OCI-LY1 (cell line): ENCODE data around the gene PCDHA1.
"Not testable (repeated sequence)": the region's sequence is repeated elsewhere in the genome, so short reads cannot be mapped to it uniquely, and the experiment has no call there.

Experiments used
- H2AFZ ChIP-seq: fragments of 200-600 bp; sonication (generic), shearing (Covaris generic); 2 replicates; pipeline ENCODE4 v1.6.0; 2014; ENCODE audit warnings: antibody characterized with exemption, mild to moderate bottlenecking, low read length
- H3F3A ChIP-seq: fragments of 200-600 bp; sonication (generic), shearing (Covaris generic); 2 replicates; pipeline ENCODE4 v1.6.0; 2014; ENCODE audit warnings: mild to moderate bottlenecking, antibody characterized with exemption, low read length, moderate library complexity; ENCODE audit not compliant: insufficient read depth
- H3K27ac ChIP-seq: fragments of 200-600 bp; sonication (generic); 2 replicates; pipeline ENCODE4 v1.5.1; 2014; ENCODE audit warnings: low read length, mixed run types, mild to moderate bottlenecking, low read depth; ENCODE audit not compliant: poor library complexity, severe bottlenecking
- H3K27me3 ChIP-seq: fragments of 200-600 bp; sonication (generic); 2 replicates; pipeline ENCODE4 v1.6.0; 2014; ENCODE audit warnings: antibody characterized with exemption, mild to moderate bottlenecking, low read length, moderate library complexity; ENCODE audit not compliant: insufficient read depth
- H3K36me3 ChIP-seq: fragments of 200-600 bp; sonication (generic); 2 replicates; pipeline ENCODE4 v1.6.1; 2014; ENCODE audit warnings: mild to moderate bottlenecking, antibody characterized with exemption, low read length, moderate library complexity, mixed read lengths; ENCODE audit not compliant: insufficient read depth
- H3K4me1 ChIP-seq: fragments of 200-600 bp; sonication (generic); 2 replicates; pipeline ENCODE4 v1.5.1; 2014; ENCODE audit warnings: mild to moderate bottlenecking, low read length, moderate library complexity; ENCODE audit not compliant: insufficient read depth, severe bottlenecking
- H3K4me2 ChIP-seq: fragments of 200-600 bp; sonication (generic), shearing (Covaris generic); 2 replicates; pipeline ENCODE4 v1.6.1; 2014; ENCODE audit warnings: low read length
- H3K4me3 ChIP-seq: fragments of 200-600 bp; sonication (generic); 2 replicates; pipeline ENCODE4 v1.5.1; 2014; ENCODE audit warnings: low read length, low read depth, mild to moderate bottlenecking, mixed read lengths; ENCODE audit not compliant: poor library complexity, severe bottlenecking
- H3K79me2 ChIP-seq: fragments of 200-600 bp; shearing (Covaris generic); 2 replicates; pipeline ENCODE4 v1.6.1; 2016; ENCODE audit warnings: mixed run types, low read length, mixed read lengths; ENCODE audit not compliant: insufficient read depth
- H3K9ac ChIP-seq: fragments of 200-600 bp; sonication (generic), shearing (Covaris generic); 2 replicates; pipeline ENCODE4 v1.6.1; 2014; ENCODE audit warnings: mild to moderate bottlenecking, low read length, mixed read lengths
- H3K9me2 ChIP-seq: fragments of 200-600 bp; sonication (generic), shearing (Covaris generic); 2 replicates; pipeline ENCODE4 v1.6.1; 2014; ENCODE audit warnings: low read depth, mild to moderate bottlenecking, low read length, mixed read lengths
- H3K9me3 ChIP-seq: fragments of 200-600 bp; shearing (Covaris generic); 2 replicates; pipeline ENCODE4 v1.6.1; 2014; ENCODE audit warnings: low read length, mixed read lengths
- H4K20me1 ChIP-seq: fragments of 200-600 bp; sonication (generic), shearing (Covaris generic); 2 replicates; pipeline ENCODE4 v1.6.0; 2016; ENCODE audit warnings: mild to moderate bottlenecking, low read length; ENCODE audit not compliant: insufficient read depth
- CTCF ChIP-seq: fragments of 200-600 bp; sonication (generic), shearing (Covaris generic); IDR thresholded peaks from 2 replicates; pipeline ENCODE4 v1.5.1; 2017; ENCODE audit warnings: mild to moderate bottlenecking, antibody characterized with exemption, low read length, moderate library complexity, mixed read lengths
- EZH2 ChIP-seq: fragments of 200-600 bp; sonication (generic), shearing (Covaris generic); IDR thresholded peaks from 2 replicates; pipeline ENCODE4 v1.8.0; 2017; ENCODE audit warnings: borderline replicate concordance, mixed run types, mild to moderate bottlenecking, antibody characterized with exemption, low read length, moderate library complexity, mixed read lengths

Gene PCDHA1

GRCh38 chr5:140821375-140822280 lies 35.7 kb downstream of the PCDHA1 start, which contains the start of gene PCDHA5:
Gene PCDHA5 (plus strand): TSS chr5:140821613.
- Histone ChIP-seq H3K27me3 (no peaks in the 10 kb centered on the region), H3K9me2 (no peaks in the 10 kb centered on the region), H3K9me3 (no peaks in the 10 kb centered on the region), H3K4me2 (no peak within 1 kb of the TSS), H3K9ac (no peak within 1 kb of the TSS), H3K79me2 (no peaks in the 10 kb centered on the region), H3K27ac (no peak within 1 kb of the TSS), H4K20me1 (no peaks in the 10 kb centered on the region), H3F3A (no peaks in the 10 kb centered on the region), H3K36me3 (no peaks in the 10 kb centered on the region), H3K4me1 (no peaks in the 10 kb centered on the region), H2AFZ (no peak within 1 kb of the TSS), H3K4me3 (no peak within 1 kb of the TSS)
- no peak for TF ChIP-seq EZH2
- TF ChIP-seq CTCF = no peak

DNA sequence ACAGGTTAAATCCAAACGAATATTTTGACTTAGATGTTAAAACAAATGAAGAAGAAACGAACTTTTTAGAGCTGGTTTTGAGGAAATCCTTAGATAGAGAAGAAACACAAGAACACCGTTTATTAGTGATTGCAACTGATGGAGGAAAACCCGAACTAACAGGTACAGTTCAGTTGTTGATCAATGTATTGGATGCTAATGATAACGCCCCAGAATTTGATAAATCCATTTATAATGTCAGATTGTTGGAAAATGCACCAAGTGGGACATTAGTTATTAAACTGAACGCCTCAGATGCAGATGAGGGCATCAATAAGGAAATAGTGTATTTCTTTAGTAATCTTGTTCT lies 36.3 kb downstream of the PCDHA1 start:
- no peaks in the 10 kb centered on the region for H3K79me2 ChIP-seq
- no peak overlapping the region for H2AFZ ChIP-seq
- H3K4me1 ChIP-seq = no peaks in the 10 kb centered on the region
- H3K4me3 ChIP-seq = no peak overlapping the region
- no peaks in the 10 kb centered on the region for H3K27me3 ChIP-seq
- TF ChIP-seq CTCF (no peak), EZH2 (no peak)
- no peak overlapping the region for H3K27ac ChIP-seq
- H3K9ac ChIP-seq = no peak overlapping the region
- no peaks in the 10 kb centered on the region for H4K20me1 ChIP-seq
- no peaks in the 10 kb centered on the region for H3K9me3 ChIP-seq
- H3F3A ChIP-seq = no peaks in the 10 kb centered on the region
- no peaks in the 10 kb centered on the region for H3K36me3 ChIP-seq
- H3K4me2 ChIP-seq = no peak overlapping the region
- no peaks in the 10 kb centered on the region for H3K9me2 ChIP-seq

GRCh38 chr5:140822969-140823368 lies 37.0 kb downstream of the PCDHA1 start:
- H3F3A ChIP-seq, H4K20me1 ChIP-seq, H3K9me3 ChIP-seq, H3K4me3 ChIP-seq, H3K79me2 ChIP-seq, H3K36me3 ChIP-seq, H3K9me2 ChIP-seq, H3K27ac ChIP-seq, H3K4me1 ChIP-seq, H3K4me2 ChIP-seq, H3K9ac ChIP-seq, H3K27me3 ChIP-seq, H2AFZ ChIP-seq: not testable (repeated sequence)

DNA sequence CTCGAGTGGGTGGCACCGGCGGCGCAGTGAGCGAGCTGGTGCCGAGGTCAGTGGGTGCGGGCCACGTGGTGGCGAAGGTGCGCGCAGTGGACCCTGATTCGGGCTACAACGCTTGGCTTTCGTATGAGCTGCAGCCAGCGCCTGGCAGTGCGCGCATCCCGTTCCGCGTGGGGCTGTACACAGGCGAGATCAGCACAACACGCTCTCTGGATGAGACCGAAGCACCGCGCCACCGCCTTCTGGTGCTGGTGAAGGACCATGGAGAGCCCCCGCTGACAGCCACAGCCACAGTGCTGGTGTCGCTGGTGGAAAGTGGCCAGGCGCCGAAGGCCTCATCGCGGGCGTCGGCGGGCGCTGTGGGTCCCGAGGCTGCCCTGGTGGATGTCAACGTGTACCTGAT lies 37.5 kb downstream of the PCDHA1 start:
- no peaks in the 10 kb centered on the region for H3K79me2 ChIP-seq
- no peaks in the 10 kb centered on the region for H3F3A ChIP-seq
- H3K4me1 ChIP-seq = no peaks in the 10 kb centered on the region
- H3K9ac ChIP-seq = no peak overlapping the region
- H2AFZ ChIP-seq = no peak overlapping the region
- no peak overlapping the region for H3K4me3 ChIP-seq
- H3K27ac ChIP-seq = no peak overlapping the region
- TF ChIP-seq CTCF (no peak), EZH2 (no peak)
- H3K9me2 ChIP-seq = no peaks in the 10 kb centered on the region
- H3K4me2 ChIP-seq = no peak overlapping the region
- no peaks in the 10 kb centered on the region for H3K9me3 ChIP-seq
- H3K27me3 ChIP-seq = no peaks in the 10 kb centered on the region
- no peaks in the 10 kb centered on the region for H4K20me1 ChIP-seq
- no peaks in the 10 kb centered on the region for H3K36me3 ChIP-seq
